ENCODE results near the gene TMEM271.
"Not testable (repeated sequence)": the region's sequence is repeated elsewhere in the genome, so short reads cannot be mapped to it uniquely, and the experiment has no call there.

TMEM271 gene

DNA sequence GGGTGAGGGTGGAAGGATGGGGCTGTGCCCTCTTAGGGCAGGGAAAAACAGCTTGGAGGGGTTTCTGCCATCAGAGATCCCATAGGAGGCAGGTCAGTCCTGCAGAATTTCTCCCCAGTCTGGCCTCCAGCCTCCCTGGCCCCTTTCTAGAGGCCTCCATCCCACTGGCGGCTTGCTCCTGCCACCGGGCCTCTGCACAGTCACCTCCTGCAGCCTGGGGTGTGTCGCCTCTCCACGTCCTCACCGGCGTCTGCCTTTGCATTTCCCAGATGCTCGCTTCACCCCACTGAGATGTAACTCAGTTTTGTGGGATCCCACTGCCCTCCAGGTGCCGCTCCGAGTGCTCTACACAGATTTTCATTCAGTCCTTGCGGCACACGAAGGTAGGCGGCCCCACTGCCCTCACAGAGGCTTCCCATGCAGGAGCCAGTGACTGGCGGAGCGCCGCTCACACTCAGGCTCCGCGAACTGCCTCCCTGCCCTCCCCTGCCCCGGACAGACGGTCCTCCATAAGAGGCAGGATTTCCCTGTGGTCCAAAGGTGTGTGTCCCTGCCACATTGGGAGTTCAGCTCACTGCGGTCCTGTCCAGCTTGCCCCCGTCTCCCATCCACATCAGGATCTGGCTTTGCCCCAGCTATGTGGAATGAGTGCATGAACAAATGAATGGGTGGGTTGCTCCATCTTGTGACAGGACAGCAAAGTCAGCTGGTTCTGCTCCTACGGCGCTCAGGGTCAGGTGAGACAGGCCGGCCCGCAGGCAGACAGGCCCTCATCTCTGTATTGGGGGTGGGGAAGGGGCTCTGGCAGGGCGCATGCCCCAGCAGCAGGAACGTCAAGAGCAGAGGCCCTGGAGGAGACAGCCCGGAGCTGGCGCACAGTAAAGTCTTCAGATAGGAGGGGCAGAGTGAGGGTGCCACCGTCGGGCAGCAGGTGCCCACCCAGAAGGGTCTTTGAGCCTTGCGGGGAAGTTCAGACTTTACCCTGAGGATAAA, 2.7 kb upstream of the TMEM271 start:
- no peak for FAIRE-seq

DNA sequence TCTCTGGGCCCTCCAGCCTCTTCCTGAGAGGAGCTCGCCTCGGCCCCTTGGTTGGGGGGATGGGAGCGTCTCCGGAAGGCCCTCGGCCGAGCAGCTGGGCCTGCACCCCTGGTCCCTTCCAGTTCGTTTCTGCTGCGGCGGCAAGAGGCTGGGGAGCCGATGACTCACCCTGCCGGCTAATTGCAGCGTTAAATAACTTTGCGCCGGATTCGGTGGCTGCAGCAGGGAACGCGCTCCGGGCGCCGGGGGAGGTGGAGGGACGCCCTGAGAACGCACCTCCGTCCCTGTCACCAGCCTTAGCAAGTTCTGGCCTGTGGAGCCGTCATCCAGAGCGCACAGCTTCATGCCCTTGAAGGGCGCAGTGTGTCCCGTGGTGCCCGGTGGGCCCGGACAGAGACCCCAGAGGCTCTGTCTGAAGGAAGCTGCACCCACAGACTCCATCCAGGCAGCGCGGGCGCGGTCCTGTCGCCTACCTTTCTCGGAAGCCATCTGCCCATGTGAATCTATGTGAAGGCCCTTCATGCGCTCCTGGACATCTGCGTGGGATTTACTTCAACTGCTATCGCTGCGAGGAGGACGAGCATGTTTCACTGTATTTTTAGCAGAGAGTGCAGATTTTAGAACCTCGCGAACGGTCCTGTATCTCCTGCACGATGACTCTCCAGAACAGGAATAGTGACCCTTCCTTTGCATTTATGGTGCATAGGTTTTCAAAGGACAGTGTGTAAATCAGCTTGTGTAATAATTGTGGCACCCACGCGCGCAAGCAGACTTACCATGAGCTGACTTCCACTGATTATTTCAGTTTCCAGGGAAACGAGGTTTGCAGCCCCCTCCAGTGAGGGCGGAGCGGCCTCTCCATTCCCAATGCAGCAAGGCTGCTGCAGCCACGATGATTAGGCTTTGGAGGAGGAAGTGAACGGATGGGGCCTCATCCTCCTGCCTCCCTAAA, 1.7 kb upstream of the TMEM271 start:
- no peak for FAIRE-seq

DNA sequence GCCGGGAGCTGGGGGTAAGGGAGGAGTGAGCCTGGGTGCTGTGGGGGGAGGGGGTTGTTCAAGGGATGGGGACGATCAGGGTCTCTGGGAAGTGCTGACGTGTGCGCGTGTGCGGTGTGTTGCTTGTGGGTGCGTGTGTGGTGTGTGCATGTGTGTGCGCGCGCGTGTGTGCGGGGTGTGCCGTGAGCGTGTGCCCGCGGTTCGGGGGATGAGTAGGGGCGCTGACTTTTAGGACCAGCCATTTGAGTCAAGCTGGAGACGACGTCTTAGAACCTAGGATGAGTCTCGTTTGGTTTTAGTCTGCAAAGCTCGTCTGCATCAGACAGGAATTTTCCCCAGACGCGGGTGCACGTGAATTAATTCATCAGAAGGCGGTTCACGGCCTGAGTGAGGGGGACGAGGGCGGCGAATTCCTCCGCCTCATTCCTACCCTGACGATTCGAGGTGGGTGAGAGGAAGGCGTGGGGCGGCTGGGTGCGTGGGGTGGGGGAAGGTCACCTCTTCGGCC, 950 bp upstream of the TMEM271 start:
- FAIRE-seq = no peak

DNA sequence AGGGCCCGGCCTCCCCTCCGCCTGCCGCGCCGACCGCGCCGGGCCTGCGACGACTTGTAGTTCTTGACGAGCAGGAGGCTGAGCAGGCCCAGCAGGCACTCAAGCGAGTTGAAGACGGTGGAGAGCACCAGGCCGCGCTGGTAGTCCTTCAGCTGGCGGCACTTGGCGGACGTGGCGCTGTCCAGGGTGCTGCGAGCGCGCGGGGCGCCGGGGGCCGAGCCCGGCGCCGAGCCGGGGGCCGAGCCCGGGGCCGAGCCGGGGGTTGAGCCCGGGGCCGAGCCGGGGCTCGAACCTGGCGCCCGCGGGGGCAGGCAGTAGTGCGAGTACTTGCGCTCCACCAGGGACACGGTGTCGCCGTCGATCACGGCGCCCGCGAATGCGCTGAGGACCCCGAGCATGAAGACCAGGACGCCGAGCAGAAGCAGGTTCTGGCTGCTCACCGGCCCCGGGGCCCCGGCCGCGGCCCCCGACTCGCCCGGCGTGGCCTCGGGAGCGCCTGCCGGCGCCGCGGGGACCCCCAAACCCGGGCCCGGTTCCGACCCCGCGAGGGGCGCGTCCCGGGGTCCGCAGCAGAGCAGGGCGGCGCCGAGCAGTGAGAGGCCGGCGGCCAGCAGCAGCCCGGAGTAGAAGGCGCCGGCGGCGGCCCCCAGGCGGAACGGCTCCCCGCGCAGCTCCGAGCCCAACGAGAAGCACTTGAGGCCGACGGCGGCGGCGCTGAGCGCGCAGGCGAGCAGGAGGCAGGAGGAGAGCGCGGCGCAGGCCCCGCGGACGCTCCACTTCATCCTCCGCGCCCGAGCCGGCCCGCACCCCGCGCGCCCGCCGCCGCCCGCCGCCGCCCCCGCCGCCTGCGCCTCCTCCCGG, 584 bp downstream of the TMEM271 start:
- FAIRE-seq = no peak

DNA sequence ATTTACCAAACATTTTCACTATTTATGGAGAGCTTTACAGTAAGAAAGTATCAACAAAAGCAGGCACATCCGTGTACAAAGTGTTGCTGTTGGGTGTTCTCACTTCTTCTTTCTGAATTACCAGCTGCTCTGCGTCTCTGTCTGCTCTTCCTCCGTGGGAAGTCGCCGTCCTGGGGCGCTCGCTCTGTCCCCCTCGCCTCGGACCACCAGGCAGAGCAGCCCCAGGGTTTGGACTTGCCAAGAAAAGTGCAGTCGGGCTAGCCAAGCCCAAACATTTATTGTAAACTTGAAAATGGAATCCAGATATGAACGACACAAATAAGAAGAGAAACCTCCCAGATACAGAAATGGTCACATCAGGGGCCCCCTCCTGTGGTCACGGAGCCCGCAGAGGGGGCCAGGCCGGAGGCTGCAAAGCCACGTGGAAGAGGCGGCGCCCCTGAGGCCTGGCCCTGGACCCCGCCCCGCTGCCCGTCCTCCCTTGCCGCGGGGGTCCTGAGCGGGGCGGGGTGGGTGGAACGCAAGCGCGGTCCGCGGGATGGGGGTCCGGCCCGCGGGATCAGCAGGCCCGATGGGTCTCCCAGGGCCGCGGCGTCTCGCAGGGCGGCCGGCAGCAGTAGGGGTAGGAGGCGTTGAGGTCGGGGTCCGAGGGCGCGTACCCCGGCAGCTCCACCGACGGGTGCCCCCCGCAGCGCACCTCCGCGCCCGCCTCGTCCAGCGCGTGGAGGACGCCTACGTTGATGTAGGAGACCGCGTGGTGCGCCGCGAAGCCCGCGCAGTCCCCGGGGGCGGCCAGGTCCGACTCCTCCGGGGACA, 1.5 kb downstream of the TMEM271 start:
- no peak for FAIRE-seq

DNA sequence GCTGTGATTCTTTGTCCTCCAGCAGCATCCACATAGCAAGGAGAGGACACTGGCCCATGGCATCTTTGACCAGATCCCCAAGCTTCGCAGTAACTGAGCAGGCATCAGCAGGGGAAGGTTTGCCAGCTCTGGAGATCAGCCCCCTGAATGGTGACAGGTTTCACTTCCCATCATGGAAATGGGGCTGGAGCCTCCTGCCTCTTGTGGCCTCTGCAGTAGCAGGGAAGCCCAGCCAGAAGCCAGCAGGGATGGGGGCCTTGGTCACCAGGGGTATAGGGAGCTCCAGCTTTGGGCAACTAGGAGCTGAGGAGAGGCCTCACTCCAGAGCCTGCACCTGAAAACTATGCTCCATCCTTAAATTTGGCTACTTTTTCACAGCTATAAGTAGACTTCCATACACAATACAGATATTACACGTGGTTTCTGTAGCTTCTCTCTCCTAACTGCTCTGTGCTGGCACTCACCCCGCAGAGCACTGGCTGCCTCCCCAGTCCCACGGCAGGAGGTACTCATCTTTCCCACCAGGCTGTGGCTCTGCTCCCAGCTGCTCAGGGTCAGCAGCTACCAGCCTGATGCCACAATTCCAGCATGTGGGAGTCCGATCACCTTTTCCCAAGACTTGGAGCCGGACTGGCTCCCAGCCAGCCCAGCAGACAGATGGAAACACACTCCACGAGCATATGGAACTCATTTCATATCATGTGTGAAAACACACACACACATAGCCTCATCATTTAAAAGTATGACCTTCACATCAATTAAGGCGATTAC, 2.8 kb downstream of the TMEM271 start:
- FAIRE-seq = no peak

DNA sequence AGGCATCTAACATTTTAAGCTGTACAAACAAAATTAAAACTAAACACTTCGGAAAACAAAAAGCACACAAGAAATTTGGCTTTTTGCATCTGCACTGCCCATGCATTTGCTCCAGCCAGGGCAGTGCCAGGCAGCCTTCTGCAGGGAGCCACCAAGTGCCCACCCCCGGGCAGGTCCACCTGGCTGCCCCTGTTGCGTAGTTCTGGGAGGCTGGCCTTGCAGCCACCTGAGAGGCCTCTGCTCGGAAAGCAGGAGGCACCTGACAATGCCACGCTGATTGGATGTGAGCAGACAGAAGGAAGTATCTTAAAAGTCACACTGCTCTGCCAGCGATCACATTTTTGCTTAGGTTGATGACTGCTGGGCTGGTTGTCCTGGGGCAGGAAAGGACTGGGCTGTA, 3.5 kb downstream of the TMEM271 start:
- no peak for FAIRE-seq

DNA sequence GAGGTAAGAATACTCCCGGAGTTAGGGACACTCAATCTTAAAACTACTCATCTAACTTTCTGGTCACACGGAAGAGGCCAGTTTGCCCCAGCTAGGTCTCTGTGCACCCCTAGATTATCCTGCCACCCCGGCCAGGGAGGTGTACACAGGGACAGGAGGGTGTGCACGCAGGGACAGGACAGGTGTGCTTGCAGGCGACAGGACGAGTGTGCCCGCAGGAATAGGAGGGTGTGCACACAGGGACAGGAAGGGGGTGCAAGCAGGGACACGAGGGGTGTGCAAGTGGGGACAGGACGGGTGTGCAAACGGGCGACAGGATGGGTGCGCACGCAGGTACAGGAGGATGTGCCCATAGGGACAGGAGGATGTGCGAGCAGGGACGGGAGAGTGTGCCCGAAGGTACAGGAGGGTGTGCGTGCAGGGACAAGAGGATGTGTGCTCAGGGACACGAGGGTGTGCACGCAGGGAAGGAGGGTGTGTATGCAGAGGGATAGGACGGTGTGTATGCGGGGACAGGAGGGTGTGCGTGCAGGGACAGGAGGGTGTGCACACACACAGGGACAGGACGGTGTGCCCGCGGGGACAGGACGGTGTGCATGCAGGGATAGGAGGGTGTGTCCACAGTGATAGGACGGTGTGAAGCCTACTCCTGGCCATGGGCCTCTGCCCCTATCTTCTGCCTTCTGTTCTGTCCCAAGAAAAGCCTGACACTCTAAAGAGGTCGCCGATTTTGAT, 4.1 kb downstream of the TMEM271 start:
- FAIRE-seq = no peak

DNA sequence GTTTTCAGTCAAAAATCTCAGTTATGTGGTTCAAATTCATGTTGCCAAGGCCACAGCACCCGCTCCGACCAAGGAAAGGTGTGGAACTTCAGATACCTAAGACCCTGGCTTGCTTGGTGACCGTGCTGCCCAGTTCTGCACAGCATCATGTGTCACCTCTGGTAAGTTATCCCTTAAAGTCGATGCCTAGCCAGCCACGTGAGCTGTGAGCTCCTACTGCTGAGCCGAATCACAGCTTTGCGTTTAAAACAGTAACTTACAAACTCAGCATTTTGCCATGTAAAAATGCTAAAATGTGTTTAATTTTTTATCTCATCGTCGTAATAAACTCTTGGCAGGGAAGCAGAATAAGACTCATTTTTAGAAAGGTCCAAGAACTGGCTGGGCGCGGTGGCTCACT, 5.3 kb downstream of the TMEM271 start:
- no peak for FAIRE-seq

DNA sequence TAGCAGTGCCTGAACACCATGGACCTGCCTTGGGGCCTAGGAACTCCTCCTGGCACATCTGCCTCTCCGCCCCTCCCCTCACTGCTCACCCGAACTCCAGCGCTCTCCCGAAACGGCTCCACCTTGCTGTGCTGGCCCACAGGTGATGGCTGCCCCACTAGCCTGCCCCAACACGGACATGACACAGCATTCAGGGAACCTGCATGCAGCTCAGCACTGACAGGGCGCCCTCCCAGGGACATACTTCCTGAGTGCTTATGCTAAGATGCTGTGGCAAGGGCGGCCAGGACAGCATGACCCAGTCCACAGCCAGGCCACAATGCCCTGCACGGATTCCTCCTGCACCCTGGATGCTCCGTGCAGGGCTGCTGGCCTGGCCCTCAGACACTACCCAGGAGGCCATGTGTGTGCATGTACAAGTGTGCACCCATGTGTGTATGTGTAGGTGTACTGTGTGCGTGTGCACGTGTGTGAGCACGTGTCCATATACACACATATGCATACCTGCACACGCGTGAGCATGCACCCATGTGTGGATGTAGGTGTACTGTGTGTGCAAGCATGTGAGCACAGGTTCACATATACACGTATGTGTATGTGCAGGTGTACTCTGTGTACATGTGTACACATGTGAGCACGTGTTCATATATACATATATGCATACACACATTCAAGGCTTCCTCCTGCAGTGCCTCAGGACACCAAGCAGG, 6.0 kb downstream of the TMEM271 start:
- FAIRE-seq = no peak

DNA sequence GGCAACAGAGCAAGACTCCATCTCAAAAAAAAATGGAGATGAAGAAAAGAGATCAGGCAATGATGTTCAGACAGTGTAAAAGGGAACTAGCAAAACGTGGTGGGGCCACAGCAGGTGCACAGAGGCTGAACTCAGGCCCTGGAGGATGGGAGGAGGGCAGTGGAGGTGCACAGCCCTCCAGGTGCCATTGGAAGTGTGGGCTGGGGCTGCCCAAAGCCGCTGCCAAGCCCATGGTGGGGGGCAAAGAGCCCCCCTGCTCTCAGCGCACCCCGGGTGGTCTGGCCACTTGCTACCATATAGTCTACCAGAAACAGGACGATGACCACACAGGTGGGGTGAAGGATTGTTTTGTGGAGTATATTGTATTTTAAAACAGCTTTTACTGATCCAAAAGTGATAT, 7.1 kb downstream of the TMEM271 start:
- FAIRE-seq = no peak

DNA sequence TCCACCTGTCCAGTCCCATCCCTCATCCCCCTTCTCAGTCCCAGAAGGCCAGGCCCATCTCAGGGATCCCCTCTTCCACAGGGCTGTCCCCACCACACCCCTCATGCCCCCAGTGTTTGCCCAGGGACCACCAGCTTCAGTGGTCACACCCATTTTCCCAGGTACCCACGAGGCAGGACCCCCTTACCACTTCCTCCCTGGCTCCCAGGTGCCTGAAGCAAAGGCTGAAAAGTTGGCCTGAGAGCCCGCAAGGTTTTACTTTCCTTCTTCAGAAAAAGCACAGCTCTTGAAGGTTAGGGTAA, 7.8 kb downstream of the TMEM271 start:
- FAIRE-seq = no peak

DNA sequence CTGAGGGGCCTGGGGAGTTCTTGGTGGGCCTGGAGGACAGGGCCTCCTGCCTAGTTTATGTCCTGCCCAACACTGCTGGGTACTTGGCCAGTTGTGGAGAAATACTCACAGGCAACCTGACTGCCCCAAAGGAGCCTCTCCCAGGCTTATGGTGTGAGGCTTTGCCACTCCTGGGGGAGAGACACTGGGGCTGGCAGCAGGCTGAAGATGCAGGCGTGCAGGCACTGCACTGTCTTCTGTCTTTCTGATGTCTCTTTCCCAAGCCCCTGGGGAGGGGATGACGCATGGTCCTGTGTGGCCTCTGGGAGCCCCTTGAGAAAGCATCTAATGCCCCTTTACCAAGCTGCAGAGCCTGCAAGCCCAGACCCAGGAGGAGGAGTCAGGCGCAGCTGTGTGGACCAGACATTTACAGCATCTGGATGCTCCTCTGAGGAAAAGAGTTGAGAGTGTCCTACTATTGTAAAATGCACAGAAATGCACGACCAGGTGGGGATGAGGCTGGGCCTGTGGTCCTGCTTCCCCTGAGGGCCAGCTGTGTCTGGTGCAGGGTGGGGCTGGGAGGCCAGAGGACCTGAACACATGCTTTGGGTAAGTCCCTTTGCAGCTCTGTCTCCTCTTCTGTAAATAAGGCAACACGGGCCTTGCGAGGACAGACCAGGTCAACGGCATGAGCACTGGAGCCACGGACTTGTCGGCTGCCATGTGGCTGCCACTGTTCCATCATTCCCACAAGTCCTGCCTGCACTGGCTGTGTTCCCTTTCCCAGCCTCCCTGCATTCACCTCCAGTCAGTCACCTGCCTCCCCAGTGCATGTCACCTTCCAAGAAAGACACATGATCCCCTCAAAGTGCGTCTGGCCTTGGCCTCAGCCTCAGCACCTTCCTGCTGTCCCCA, 8.4 kb downstream of the TMEM271 start:
- FAIRE-seq = no peak

DNA sequence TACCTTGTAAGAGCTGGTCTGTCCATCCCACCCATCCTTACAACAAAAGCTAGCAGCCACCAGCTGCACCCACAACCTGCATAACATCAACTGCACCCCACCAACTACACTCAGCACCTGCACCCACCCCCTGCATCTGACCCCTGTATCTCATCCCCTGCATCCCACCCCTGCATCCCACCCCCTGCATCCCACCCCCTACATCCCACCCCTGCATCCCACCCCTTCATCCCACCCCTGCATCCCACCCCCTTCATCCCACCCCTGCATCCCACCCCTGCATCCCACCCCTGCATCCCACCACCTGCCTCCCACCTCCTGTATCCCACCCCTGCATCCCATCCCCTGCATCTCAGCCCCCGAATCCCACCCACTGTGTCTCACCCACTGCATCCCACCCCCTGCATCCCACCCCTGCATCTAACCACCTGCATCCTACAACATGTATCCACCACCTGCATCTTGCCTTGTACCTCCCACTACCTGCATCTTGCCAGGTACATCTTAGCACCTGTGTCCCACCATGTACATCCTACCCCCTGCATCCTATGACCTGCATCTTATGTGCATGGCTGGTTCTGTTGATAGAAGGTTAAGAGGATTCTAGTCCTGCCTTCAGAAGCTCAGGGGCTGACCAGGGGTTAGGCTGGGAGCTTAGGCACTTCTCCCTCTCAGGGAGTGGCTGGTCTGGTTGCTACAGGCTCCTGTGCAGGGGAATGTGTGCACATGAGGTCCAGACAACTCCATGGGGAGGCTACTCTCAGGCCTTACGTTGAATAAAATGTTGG, 9.4 kb downstream of the TMEM271 start:
- FAIRE-seq = no peak

DNA sequence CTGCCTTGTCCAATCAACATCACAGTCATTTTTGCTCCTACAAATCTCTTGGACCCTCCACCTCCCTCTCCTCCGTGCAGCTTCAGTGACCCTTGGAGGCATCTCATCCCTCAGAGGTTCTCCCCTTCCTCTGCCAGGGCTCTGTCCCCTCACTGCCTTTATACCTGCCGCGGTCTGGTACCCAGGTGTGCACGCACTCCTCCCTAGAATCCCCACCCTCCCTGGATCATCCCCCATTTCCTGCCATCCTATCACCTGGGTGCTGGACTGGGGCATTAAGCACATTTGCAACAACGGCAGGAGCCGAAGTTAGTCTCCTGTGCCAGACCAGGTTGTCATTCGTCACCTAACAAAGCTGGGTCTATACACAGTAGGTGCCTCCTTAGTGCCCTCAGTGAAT, 10.1 kb downstream of the TMEM271 start:
- FAIRE-seq = no peak

DNA sequence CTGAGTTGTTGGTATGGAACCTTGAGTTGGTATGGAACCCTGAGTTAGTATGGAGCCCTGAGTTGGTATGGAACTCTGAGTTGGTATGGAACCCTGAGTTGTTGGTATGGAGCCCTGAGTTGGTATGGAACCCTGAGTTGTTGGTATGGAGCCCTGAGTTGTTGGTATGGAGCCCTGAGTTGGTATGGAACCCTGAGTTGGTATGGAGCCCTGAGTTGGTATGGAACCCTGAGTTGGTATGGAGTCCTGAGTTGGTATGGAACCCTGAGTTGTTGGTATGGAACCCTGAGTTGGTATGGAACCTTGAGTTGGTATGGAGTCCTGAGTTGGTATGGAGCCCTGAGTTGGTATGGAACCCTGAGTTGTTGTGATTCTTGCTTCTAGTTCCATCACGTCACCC, 10.5 kb downstream of the TMEM271 start:
- not testable (repeated sequence) for FAIRE-seq

DNA sequence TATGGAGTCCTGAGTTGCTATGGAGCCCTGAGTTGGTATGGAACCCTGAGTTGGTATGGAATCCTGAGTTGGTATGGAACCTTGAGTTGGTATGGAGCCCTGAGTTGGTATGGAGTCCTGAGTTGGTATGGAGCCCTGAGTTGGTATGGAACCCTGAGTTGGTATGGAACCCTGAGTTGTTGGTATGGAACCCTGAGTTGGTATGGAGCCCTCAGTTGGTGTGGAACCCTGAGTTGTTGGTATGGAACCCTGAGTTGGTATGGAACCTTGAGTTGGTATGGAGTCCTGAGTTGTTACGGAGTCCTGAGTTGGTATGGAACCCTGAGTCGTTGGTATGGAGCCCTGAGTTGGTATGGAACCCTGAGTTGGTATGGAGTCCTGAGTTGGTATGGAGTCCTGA, 13.6 kb downstream of the TMEM271 start:
- not testable (repeated sequence) for FAIRE-seq

DNA sequence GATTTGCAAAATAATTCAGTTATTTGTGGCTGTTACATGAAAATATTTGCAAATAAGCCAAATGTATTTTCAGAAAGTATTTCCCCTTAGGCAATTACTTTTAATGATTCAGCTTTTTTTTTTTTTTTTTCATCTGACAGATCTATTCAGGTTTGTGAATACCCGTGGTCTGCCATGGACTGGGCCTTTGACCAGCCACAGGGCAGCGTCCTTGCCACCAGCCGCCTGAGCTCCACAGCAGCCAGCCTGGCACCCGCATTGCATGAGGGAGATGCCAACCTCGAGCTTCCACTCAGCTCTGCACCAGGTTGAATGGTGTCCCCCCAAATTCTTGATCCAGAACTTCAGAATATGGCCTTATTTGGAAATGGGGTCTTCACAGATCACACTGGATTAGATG, 14.7 kb downstream of the TMEM271 start:
- no peak for FAIRE-seq
